ENCODE results near the gene FOSL2. TPM values are rescaled to one million over a fixed set of nuclear protein-coding genes. Genes with fewer than 3 reads are reported as not detected.

FOSL2 gene
- polyA plus RNA-seq, 1 of the 3 experiments (the other 2 are of a cell fraction): 41.7 TPM

DNA sequence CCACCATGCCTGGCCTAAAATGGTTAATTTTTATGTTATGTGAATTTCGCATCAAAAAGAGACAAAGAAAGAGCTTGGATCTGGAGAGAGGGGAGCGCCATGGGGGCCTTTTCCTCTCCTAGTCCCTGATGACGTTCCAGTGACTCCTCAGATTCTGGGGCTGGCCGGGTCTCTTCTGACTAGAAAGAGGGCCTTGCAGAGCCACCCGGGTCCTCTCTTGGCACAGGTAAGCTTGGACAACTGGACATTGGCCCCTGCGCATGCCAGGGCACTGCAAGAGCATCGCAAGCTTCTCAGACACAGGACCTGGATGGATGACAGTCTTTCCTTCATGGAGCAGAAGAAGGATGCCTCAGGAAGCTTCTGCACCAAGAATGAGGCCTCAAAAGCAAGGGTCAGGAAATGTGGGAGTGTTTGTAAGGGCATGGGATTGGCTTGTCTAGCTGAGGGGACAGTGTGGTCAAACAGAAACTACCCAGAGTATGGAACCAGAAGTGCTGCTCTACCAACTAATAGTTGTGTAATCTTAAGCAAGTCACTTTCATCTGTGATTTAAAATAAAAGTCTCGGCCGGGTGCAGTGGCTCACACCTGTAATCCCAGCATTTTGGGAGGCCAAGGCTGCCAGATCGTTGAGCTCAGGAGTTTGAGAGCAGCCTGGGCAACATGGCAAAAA is 35.2 kb downstream of the FOSL2 start:
- POLR2A ChIA-PET: interaction anchor here (0.7 kb wide), 1 partner anchor 328 kb away, joined by 3 read pairs; no protein-coding TSS in a partner anchor
- no peak overlapping the region for H3K9ac ChIP-seq
- H3K4me2 ChIP-seq: no peak overlapping the region
- H3K9me3 ChIP-seq: no peaks in the 10 kb centered on the region
- DNase-seq: no peak
- H2AFZ ChIP-seq (ENCODE audit: low read depth): no peak overlapping the region
- no peaks in the 10 kb centered on the region for H3K27me3 ChIP-seq (ENCODE audit: insufficient read depth)
- no peak overlapping the region for H3K4me3 ChIP-seq (ENCODE audit: low read depth in 2 of 2, low read length in 1 of 2)
- H4K20me1 ChIP-seq (ENCODE audit: insufficient read depth): no peaks in the 10 kb centered on the region
- H3K79me2 ChIP-seq (ENCODE audit: insufficient read depth): no peaks in the 10 kb centered on the region
- H3K9me2 ChIP-seq: no peaks in the 10 kb centered on the region
- H3K4me1 ChIP-seq (ENCODE audit: control insufficient read depth in 1 of 2, insufficient read depth in 2 of 2, low read depth in 1 of 2, low read length in 1 of 2): peaks cover 6 to 10% of the 10 kb centered on the region in 2 experiments; a peak in 3 of 4 replicates
- CTCF ChIA-PET: interaction anchor here (0.8 to 1.3 kb wide), 3 partner anchors 12 to 138 kb away, joined by 3 to 5 read pairs (median 4); no protein-coding TSS in a partner anchor
- H3K27ac ChIP-seq (ENCODE audit: low read depth in 2 of 2, low read length in 1 of 2): peak overlapping the region in 1 of 2 experiments; percentile 27; a peak in 2 of 4 replicates
- no peaks in the 10 kb centered on the region for H3K36me3 ChIP-seq (replicated peaks in 1 of 2; ENCODE audit: control insufficient read depth in 1 of 2, insufficient read depth in 2 of 2, low read length in 1 of 2)
- peaks cover 5% of the 10 kb centered on the region for H3F3A ChIP-seq (replicated peaks; ENCODE audit: insufficient read depth)
- TF ChIP-seq GATA2 (CRISPR knock-in tag; IDR thresholded peaks at IDR 0.05) (no peak), SMC3 (IDR thresholded peaks at IDR 0.05; ENCODE audit: low read depth, low read length) (no peak), MEF2A (IDR thresholded peaks at IDR 0.05; ENCODE audit: borderline replicate concordance, low read depth) (no peak), RFX5 (IDR thresholded peaks at IDR 0.05; ENCODE audit: low read length) (no peak)
- TF ChIP-seq, protein P1, sequence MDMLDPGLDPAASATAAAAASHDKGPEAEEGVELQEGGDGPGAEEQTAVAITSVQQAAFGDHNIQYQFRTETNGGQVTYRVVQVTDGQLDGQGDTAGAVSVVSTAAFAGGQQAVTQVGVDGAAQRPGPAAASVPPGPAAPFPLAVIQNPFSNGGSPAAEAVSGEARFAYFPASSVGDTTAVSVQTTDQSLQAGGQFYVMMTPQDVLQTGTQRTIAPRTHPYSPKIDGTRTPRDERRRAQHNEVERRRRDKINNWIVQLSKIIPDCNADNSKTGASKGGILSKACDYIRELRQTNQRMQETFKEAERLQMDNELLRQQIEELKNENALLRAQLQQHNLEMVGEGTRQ (IDR thresholded peaks at IDR 0.05; ENCODE audit: borderline replicate concordance, low read depth, low read length): no peak
- TF ChIP-seq, protein P2, sequence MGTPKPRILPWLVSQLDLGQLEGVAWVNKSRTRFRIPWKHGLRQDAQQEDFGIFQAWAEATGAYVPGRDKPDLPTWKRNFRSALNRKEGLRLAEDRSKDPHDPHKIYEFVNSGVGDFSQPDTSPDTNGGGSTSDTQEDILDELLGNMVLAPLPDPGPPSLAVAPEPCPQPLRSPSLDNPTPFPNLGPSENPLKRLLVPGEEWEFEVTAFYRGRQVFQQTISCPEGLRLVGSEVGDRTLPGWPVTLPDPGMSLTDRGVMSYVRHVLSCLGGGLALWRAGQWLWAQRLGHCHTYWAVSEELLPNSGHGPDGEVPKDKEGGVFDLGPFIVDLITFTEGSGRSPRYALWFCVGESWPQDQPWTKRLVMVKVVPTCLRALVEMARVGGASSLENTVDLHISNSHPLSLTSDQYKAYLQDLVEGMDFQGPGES (IDR thresholded peaks at IDR 0.05; ENCODE audit: low read depth, low read length): no peak
- WGBS (ENCODE audit: low lambda C conversion rate): 93% methylated on average over 10 of the region's 10 CpGs

DNA sequence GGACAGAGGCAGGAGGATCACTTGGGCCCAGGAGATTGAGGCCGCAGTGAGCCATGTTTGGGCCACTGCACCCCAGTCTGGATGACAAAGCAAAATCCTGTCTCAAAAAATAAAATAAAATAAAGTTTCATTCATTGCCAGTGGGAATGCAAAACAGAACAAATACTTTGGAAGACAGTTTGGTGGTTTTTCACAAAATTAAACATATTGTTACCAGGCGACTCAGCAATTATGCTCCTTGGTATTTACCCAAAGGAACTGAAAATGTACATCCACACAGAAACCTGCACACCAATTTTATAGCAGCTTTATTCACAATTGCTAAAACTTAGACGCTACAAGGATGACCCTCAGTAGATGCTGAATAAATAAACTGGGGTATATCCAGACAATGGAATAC is 35.8 kb downstream of the FOSL2 start:
- no peaks in the 10 kb centered on the region for H3K9me2 ChIP-seq
- H3K36me3 ChIP-seq (replicated peaks in 1 of 2; ENCODE audit: control insufficient read depth in 1 of 2, insufficient read depth in 2 of 2, low read length in 1 of 2): no peaks in the 10 kb centered on the region
- no peak overlapping the region for H3K4me3 ChIP-seq (ENCODE audit: low read depth in 2 of 2, low read length in 1 of 2)
- peaks cover 5% of the 10 kb centered on the region for H3F3A ChIP-seq (replicated peaks; ENCODE audit: insufficient read depth)
- DNase-seq: no peak
- H2AFZ ChIP-seq (ENCODE audit: low read depth): no peak overlapping the region
- ChIA-PET CTCF (interaction anchor here (0.8 to 1.3 kb wide), 3 partner anchors 11 to 138 kb away, joined by 3 to 5 read pairs (median 4); no protein-coding TSS in a partner anchor), POLR2A (no interaction called here)
- H3K4me1 ChIP-seq (ENCODE audit: control insufficient read depth in 1 of 2, insufficient read depth in 2 of 2, low read depth in 1 of 2, low read length in 1 of 2): peaks cover 6 to 10% of the 10 kb centered on the region in 2 experiments; a peak in 3 of 4 replicates
- H3K27me3 ChIP-seq (ENCODE audit: insufficient read depth): no peaks in the 10 kb centered on the region
- no peak overlapping the region for H3K4me2 ChIP-seq
- H3K9me3 ChIP-seq: no peaks in the 10 kb centered on the region
- WGBS (ENCODE audit: low lambda C conversion rate): 96% methylated on average over 3 of the region's 3 CpGs
- TF ChIP-seq SIN3A (IDR thresholded peaks at IDR 0.05; ENCODE audit: borderline replicate concordance, low read depth, low read length) (no peak), GABPA (IDR thresholded peaks at IDR 0.05; ENCODE audit: low read depth) (no peak), NRF1 (IDR thresholded peaks at IDR 0.05; ENCODE audit: low read depth, low read length) (no peak), TEAD4 (IDR thresholded peaks at IDR 0.05; ENCODE audit: borderline replicate concordance, insufficient read depth) (no peak), JUND (IDR thresholded peaks at IDR 0.05) (no peak), CHD2 (IDR thresholded peaks at IDR 0.05; ENCODE audit: low read length, partially characterized antibody) (no peak), MXI1 (IDR thresholded peaks at IDR 0.05; ENCODE audit: low read depth, low read length) (no peak), RXRA (IDR thresholded peaks at IDR 0.05; ENCODE audit: borderline replicate concordance, low read depth) (no peak)
- TF ChIP-seq, protein P2 (IDR thresholded peaks at IDR 0.05; ENCODE audit: low read depth, low read length): no peak
- TF ChIP-seq, protein P3, sequence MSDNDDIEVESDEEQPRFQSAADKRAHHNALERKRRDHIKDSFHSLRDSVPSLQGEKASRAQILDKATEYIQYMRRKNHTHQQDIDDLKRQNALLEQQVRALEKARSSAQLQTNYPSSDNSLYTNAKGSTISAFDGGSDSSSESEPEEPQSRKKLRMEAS (IDR thresholded peaks at IDR 0.05; ENCODE audit: low read depth): no peak
- peak overlapping the region in 1 of 2 experiments; percentile 27; a peak in 2 of 4 replicates for H3K27ac ChIP-seq (ENCODE audit: low read depth in 2 of 2, low read length in 1 of 2)
- no peaks in the 10 kb centered on the region for H3K79me2 ChIP-seq (ENCODE audit: insufficient read depth)
- H4K20me1 ChIP-seq (ENCODE audit: insufficient read depth): no peaks in the 10 kb centered on the region
- no peak overlapping the region for H3K9ac ChIP-seq
